ENCODE measurements around the gene PRKD2.

- TF ChIP-seq CTCF (conservative IDR thresholded peaks at IDR 0.05) (no peak), EZH2 (IDR thresholded peaks at IDR 0.05; ENCODE audit: low read depth) (no peak)
These were observed 5.6 kb upstream of the PRKD2 start for GRCh38 chr19:46722421-46723022.
